Endothelial cell of umbilical vein (primary cell): Measurements from ENCODE around the gene LHCGR. TPM values are rescaled to one million over a fixed set of nuclear protein-coding genes. Genes with fewer than 3 reads are reported as not detected.

Source experiments
- BruUV-seq: library from RNA; stranded (reverse); fragments of 400-500 nt; replicated peaks from 2 replicates; lab custom pipeline; 2021; lab: Mats Ljungman, UMichigan
- CTCF ChIA-PET: fragments of 300-600, 350-600 bp; sonication (Branson Sonifier 250); formaldehyde crosslinking; loops from one replicate; lab custom pipeline; 2021; ENCODE audit warnings: antibody characterized with exemption, inconsistent platforms; lab: Charles Lee
- POLR2A ChIA-PET: fragments of 300-600, 350-600 bp; sonication (Branson Sonifier 250); formaldehyde crosslinking; loops from one replicate; lab custom pipeline; 2021; ENCODE audit warnings: antibody characterized with exemption, inconsistent platforms; lab: Charles Lee
- DNase-seq: peaks from one replicate; pipeline ENCODE4 v3.0.0-alpha.2; 2011; ENCODE audit warnings: low read depth, low spot score
- FAIRE-seq: peaks from 2 replicates; lab custom pipeline; 2011; peaks lifted over from hg19 to GRCh38; lab: Jason Lieb, UNC
- H2AFZ ChIP-seq: 2 replicates; pipeline ENCODE4 v1.6.0; 2012; ENCODE audit warnings: low read depth, low read length, control low read depth, inconsistent platforms
- H3K27ac ChIP-seq: 2 replicates; pipeline ENCODE4 v1.5.1; 2011; ENCODE audit warnings: low read depth, mild to moderate bottlenecking, control low read depth, low read length, moderate library complexity; ENCODE audit not compliant: insufficient read depth
- H3K27me3 ChIP-seq, 2 experiments: 2 replicates each; pipeline versions ENCODE4 v1.6.0 to v1.6.1; 2011; ENCODE audit warnings: low read length in 2 of 2, mixed read lengths in 1 of 2; ENCODE audit not compliant: control insufficient read depth in 2 of 2, insufficient read depth in 2 of 2
- H3K36me3 ChIP-seq, 2 experiments: 2 replicates in 1 of 2; 3 replicates in 1 of 2; pipeline ENCODE4 v1.5.1; 2011; ENCODE audit warnings: low read length in 2 of 2, mild to moderate bottlenecking in 1 of 2, moderate library complexity in 1 of 2; ENCODE audit not compliant: control insufficient read depth in 2 of 2, insufficient read depth in 2 of 2; ENCODE audit errors: extremely low read depth in 1 of 2
- H3K4me1 ChIP-seq: 3 replicates; pipeline ENCODE4 v1.5.1; 2011; ENCODE audit warnings: mild to moderate bottlenecking, low read length; ENCODE audit not compliant: control insufficient read depth, insufficient read depth; ENCODE audit errors: extremely low read depth
- H3K4me2 ChIP-seq: 2 replicates; pipeline ENCODE4 v1.6.1; 2011; ENCODE audit warnings: low read length, control low read depth, mixed read lengths; ENCODE audit not compliant: insufficient read depth
- H3K4me3 ChIP-seq, 3 experiments: fragments of 200-600 bp in 1 of 3; sonication (generic), shearing (Covaris generic) in 1 of 3; replicated peaks in 1 of 3; 2 replicates each; pipeline ENCODE4 v1.5.1; 2011 to 2016; ENCODE audit warnings: control low read depth in 3 of 3, low read length in 3 of 3, mild to moderate bottlenecking in 2 of 3, inconsistent platforms in 1 of 3, low read depth in 1 of 3, moderate library complexity in 1 of 3; ENCODE audit not compliant: insufficient read depth in 1 of 3
- H3K79me2 ChIP-seq: 2 replicates; pipeline ENCODE4 v1.6.0; 2012; ENCODE audit warnings: low read length, inconsistent platforms; ENCODE audit not compliant: control insufficient read depth, insufficient read depth
- H3K9ac ChIP-seq: replicated peaks from 2 replicates; pipeline ENCODE3; 2011; ENCODE audit warnings: low read length, control low read depth; ENCODE audit not compliant: insufficient read depth; ENCODE audit errors: extremely low read depth
- H3K9me1 ChIP-seq: replicated peaks from 3 replicates; pipeline ENCODE4 v1.6.0; 2011; ENCODE audit warnings: mild to moderate bottlenecking, low read length; ENCODE audit not compliant: control insufficient read depth, insufficient read depth; ENCODE audit errors: extremely low read depth
- H3K9me3 ChIP-seq: replicated peaks from 2 replicates; pipeline ENCODE4 v1.5.1; 2012; ENCODE audit warnings: low read length, inconsistent platforms; ENCODE audit not compliant: control insufficient read depth, insufficient read depth
- H4K20me1 ChIP-seq: replicated peaks from 2 replicates; pipeline ENCODE3; 2011; ENCODE audit warnings: mild to moderate bottlenecking, low read length; ENCODE audit not compliant: control insufficient read depth, insufficient read depth; ENCODE audit errors: extremely low read depth
- CTCF ChIP-seq, 2 donors: IDR thresholded peaks; 1 replicate in 1 of 2; 2 replicates in 1 of 2; pipeline ENCODE4 v1.5.1; 2011; ENCODE audit warnings: low read length in 2 of 2, mild to moderate bottlenecking in 2 of 2, moderate library complexity in 2 of 2, control low read depth in 1 of 2, inconsistent platforms in 1 of 2, low read depth in 1 of 2; ENCODE audit not compliant: insufficient read depth in 1 of 2; ENCODE audit errors: extremely low read depth in 1 of 2
- EZH2 ChIP-seq: IDR thresholded peaks from 2 replicates; pipeline ENCODE4 v1.6.1; 2012; ENCODE audit warnings: borderline replicate concordance, low read depth, mild to moderate bottlenecking, moderate library complexity, low read length, inconsistent platforms; ENCODE audit not compliant: severe bottlenecking
- FOS ChIP-seq: IDR thresholded peaks from 2 replicates; pipeline ENCODE4 v1.6.1; 2011; ENCODE audit warnings: mild to moderate bottlenecking, low read length, moderate library complexity, borderline replicate concordance; ENCODE audit not compliant: insufficient read depth
- GATA2 ChIP-seq: IDR thresholded peaks from 2 replicates; pipeline ENCODE4 v1.7.0; 2011; ENCODE audit warnings: low read depth, mild to moderate bottlenecking, moderate library complexity, mixed read lengths, low read length; ENCODE audit not compliant: insufficient read length, insufficient read depth
- JUN ChIP-seq: IDR thresholded peaks from 2 replicates; pipeline ENCODE4 v1.6.1; 2011; ENCODE audit warnings: borderline replicate concordance, low read depth; ENCODE audit not compliant: insufficient read length, insufficient read depth
- MAX ChIP-seq: IDR thresholded peaks from 2 replicates; pipeline ENCODE4 v1.6.1; 2011; ENCODE audit not compliant: insufficient read depth, insufficient read length
- MYC ChIP-seq: IDR thresholded peaks from one replicate; pipeline ENCODE4 v1.6.1; 2011; ENCODE audit warnings: mild to moderate bottlenecking, low read depth, low read length
- POLR2A ChIP-seq: IDR thresholded peaks from 2 replicates; pipeline ENCODE4 v1.6.1; 2012; ENCODE audit warnings: low read depth, mild to moderate bottlenecking, control low read depth, low read length
- POLR2AphosphoS5 ChIP-seq: IDR thresholded peaks from 2 replicates; pipeline ENCODE4 v1.6.1; 2012; ENCODE audit warnings: low read depth, mild to moderate bottlenecking, control low read depth, low read length, moderate library complexity; ENCODE audit not compliant: insufficient read depth
- dilution Hi-C: fragments of 300-500 bp; cut with MboI; formaldehyde crosslinking; loops from one replicate; pipeline ENCODE4 v1.15.0; 2019; ENCODE audit warnings: low sequenced_read_pairs; ENCODE audit not compliant: extremely low pct_ligation_motif_present
- intact Hi-C: fragments of 100-400 bp; cut with micrococcal nuclease; formaldehyde crosslinking; loops from one replicate; pipeline ENCODE4 v1.10.0; 2022
- polyA plus RNA-seq, 4 experiments: library from polyadenylated mRNA; depleted of rRNA in 3 of 4; stranded (reverse) in 3 of 4; unstranded in 1 of 4; fragments of >200 nt; gene quantifications; 2 replicates each; pipeline versions ENCODE4 v1.2.1 to v1.2.3, GENCODE V29; 2011 to 2012; ENCODE audit warnings: missing spikeins in 1 of 4
- total RNA-seq: library from RNA; stranded (reverse); gene quantifications from 2 replicates; pipeline ENCODE4 v1.2.3, GENCODE V29; 2021

Gene LHCGR
- total and polyA plus RNA-seq, 2 donors (not counting 3 experiments of a cell fraction or from before 2014, with no cell fraction given): not detected

GRCh38 chr2:48727560-48727959 lies 28.0 kb downstream of the LHCGR start:
- no peaks in the 10 kb centered on the region for H3K4me1 ChIP-seq
- ChIA-PET POLR2A (no interaction called here), CTCF (no interaction called here)
- BruUV-seq: no TSS peak
- no peaks in the 10 kb centered on the region for H4K20me1 ChIP-seq
- H3K79me2 ChIP-seq: no peaks in the 10 kb centered on the region
- H3K4me3 ChIP-seq: no peak overlapping the region
- FAIRE-seq (no peak), DNase-seq (no peak)
- dilution Hi-C loops (no loop called here), intact Hi-C loops (no loop called here)
- no peaks in the 10 kb centered on the region for H3K9me1 ChIP-seq
- no peaks in the 10 kb centered on the region for H3K36me3 ChIP-seq
- no peak overlapping the region for H3K4me2 ChIP-seq
- H3K27ac ChIP-seq: no peak overlapping the region
- H2AFZ ChIP-seq: no peak overlapping the region
- H3K9ac ChIP-seq: no peak overlapping the region
- H3K27me3 ChIP-seq: no peaks in the 10 kb centered on the region
- TF ChIP-seq EZH2: no peak
- no peak for TF ChIP-seq FOS
- TF ChIP-seq MYC: no peak
- H3K9me3 ChIP-seq: no peaks in the 10 kb centered on the region

GRCh38 chr2:48725696-48726494 lies 29.6 kb downstream of the LHCGR start:
- no peaks in the 10 kb centered on the region for H3K36me3 ChIP-seq
- FAIRE-seq (no peak), DNase-seq (no peak)
- CTCF ChIA-PET: no interaction called here
- H3K79me2 ChIP-seq: no peaks in the 10 kb centered on the region
- H3K27ac ChIP-seq: no peak overlapping the region
- H4K20me1 ChIP-seq: no peaks in the 10 kb centered on the region
- H3K9me1 ChIP-seq: no peaks in the 10 kb centered on the region
- TF ChIP-seq MYC (no peak), GATA2 (no peak), EZH2 (no peak), POLR2AphosphoS5 (no peak), FOS (no peak), CTCF (IDR thresholded peaks at IDR 0.05; ENCODE audit: extremely low read depth in 1 of 2, insufficient read depth in 1 of 2, low read depth in 1 of 2, low read length in 2 of 2) (no peak), MAX (no peak), JUN (no peak), POLR2A (no peak)
- POLR2A ChIA-PET: no interaction called here
- no peak overlapping the region for H3K4me2 ChIP-seq
- H3K27me3 ChIP-seq: no peaks in the 10 kb centered on the region
- no TSS peak for BruUV-seq
- no peaks in the 10 kb centered on the region for H3K4me1 ChIP-seq
- no peak overlapping the region for H2AFZ ChIP-seq
- intact Hi-C loops: no loop called here
- H3K9ac ChIP-seq: no peak overlapping the region
- no peaks in the 10 kb centered on the region for H3K9me3 ChIP-seq
- dilution Hi-C loops: no loop called here
- H3K4me3 ChIP-seq: no peak overlapping the region
